ENCODE measurements around the gene RXRA. TPM values are rescaled to one million over a fixed set of nuclear protein-coding genes. Genes with fewer than 3 reads are reported as not detected.

The RXRA gene
- total RNA-seq, 4 donors from 2014 or later, result 39.4 to 81.3 (median 67.4) TPM

DNA sequence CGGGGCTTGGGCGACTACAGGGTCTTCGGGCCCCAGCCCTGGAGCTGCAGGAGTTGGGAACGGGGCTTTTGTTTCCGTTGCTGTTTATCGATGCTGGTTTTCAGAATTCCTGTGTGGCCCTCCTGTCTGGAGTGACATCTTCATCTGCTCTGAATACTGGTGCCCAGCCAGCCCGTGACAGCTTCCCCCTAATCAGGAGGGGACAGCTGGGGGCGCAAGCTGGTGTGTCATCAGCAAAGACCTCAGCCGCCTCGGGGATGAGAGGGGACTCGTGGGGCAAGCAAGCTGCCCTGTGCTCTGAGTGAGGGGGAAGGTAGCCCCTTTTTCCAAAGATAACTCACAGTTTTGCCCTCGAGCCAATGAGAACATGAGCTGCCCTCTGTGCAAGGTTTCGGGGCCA, 110.7 kb downstream of the RXRA start:
- intact Hi-C loops (cut with DNase I), result no loop called here
- no peaks in the 10 kb centered on the region for H3K27me3 ChIP-seq
- H3K4me1 ChIP-seq, result peaks cover 38 to 64% of the 10 kb centered on the region in 2 donors
- no peaks in the 10 kb centered on the region for H3K9me3 ChIP-seq
- H3K27ac ChIP-seq, result peak overlapping the region in 2 of 3 donors; percentile 35 to 97
- peaks cover 6 to 17% of the 10 kb centered on the region in 2 donors for H3K36me3 ChIP-seq
- H3K4me3 ChIP-seq (replicated peaks in 1 of 3), result no peak overlapping the region
- 90 to 94% methylated on average over 9 to 11 of the region's 13 CpGs for WGBS, 2 donors
- TF ChIP-seq POLR2A (IDR thresholded peaks at IDR 0.05), result no peak
- TF ChIP-seq, protein P1, sequence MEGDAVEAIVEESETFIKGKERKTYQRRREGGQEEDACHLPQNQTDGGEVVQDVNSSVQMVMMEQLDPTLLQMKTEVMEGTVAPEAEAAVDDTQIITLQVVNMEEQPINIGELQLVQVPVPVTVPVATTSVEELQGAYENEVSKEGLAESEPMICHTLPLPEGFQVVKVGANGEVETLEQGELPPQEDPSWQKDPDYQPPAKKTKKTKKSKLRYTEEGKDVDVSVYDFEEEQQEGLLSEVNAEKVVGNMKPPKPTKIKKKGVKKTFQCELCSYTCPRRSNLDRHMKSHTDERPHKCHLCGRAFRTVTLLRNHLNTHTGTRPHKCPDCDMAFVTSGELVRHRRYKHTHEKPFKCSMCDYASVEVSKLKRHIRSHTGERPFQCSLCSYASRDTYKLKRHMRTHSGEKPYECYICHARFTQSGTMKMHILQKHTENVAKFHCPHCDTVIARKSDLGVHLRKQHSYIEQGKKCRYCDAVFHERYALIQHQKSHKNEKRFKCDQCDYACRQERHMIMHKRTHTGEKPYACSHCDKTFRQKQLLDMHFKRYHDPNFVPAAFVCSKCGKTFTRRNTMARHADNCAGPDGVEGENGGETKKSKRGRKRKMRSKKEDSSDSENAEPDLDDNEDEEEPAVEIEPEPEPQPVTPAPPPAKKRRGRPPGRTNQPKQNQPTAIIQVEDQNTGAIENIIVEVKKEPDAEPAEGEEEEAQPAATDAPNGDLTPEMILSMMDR (IDR thresholded peaks at IDR 0.05), result no peak
- no peak for DNase-seq

DNA sequence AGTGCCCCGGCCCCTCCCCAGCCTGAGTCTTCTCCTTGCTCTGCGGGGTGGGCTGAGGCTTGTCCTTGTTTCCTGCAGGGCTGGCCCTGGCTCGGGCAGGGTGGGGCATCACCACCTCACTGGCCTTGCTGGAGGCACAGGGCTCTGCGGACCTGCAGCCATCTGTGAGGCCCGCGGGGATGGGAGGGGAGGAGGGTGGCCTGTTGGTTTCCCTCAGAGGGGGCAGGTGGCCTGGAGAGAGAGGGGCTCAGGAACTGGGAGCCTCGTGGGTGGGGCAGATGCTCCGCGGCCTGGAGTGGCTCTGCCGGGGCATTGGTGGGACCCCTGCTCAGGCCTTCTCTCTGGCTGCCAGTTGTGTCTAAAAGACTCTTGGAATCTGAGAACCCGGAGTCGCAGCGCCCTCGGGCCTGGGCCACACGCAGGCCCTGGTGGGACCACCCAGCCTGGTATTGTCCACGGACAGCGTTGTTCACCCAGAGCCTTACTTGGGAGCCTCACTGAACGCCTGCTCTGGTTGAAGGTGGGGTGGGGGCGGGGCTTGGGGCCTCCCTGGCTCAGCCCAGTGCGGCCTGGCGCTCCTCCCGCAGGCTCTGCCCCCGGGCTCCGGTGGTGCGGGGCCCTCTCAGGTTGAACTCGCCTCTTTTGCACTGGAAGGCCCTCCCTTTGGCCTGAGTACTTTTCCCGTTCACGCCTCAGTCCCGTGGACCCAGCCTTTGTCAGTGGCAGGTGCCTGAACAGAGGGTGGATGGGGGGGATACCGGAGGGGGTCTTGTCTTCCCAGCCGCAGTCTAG, 111.3 kb downstream of the RXRA start:
- Histone ChIP-seq H3K27me3 (no peaks in the 10 kb centered on the region), H3K4me3 (replicated peaks in 1 of 3) (no peak overlapping the region), H3K27ac (peak overlapping the region; percentile 17 to 97 (median 65)), H3K36me3 (peaks cover 5 to 13% of the 10 kb centered on the region in 2 donors), H3K4me1 (peaks cover 44 to 64% of the 10 kb centered on the region in 2 donors), H3K9me3 (no peaks in the 10 kb centered on the region)
- peak; percentile 73 to 81 for DNase-seq
- 49 to 64% methylated on average over 12 to 18 of the region's 31 CpGs for WGBS, 2 donors
- intact Hi-C loops (cut with DNase I), result no loop called here
- TF ChIP-seq POLR2A (IDR thresholded peaks at IDR 0.05), result no peak
- TF ChIP-seq, protein P1 (IDR thresholded peaks at IDR 0.05), result no peak

DNA sequence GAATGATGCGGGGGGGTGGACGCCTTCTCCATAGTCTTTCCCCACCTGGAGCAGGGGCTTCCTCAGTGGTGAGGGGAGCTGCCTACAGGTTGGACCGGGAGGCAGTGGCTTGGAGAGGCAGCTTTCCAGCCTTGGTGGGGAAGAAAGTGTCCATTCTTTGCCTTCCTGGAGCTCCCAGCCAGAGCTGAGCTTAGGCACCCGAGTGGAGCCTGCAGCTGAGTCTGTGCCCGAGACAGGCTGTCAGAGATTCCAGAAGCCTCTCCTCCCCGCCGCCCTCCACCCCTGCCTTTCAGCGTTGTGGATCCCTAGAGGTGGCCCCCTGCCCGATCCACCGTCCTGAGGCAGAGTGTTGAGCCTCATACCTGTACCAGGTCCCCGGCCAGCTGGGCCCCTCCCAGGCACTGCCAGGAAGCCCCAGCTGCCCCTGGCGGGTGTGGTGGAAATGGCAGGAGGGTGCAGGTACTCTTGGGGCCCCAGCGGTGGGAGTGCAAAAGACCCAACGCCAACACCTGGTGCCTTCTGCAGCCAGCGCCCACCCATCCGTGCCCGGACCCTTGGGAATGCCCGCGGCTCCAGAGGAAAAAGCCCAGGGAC, 112.0 kb downstream of the RXRA start:
- Histone ChIP-seq H3K4me3 (replicated peaks in 1 of 3) (no peak overlapping the region), H3K4me1 (peaks cover 50 to 64% of the 10 kb centered on the region in 2 donors), H3K9me3 (no peaks in the 10 kb centered on the region), H3K36me3 (peaks cover 5 to 13% of the 10 kb centered on the region in 2 donors), H3K27me3 (no peaks in the 10 kb centered on the region), H3K27ac (peak overlapping the region; percentile 17 to 97 (median 65))
- peak; percentile 59 to 68 for DNase-seq
- TF ChIP-seq POLR2A (IDR thresholded peaks at IDR 0.05), result no peak
- TF ChIP-seq, protein P1 (IDR thresholded peaks at IDR 0.05), result peak in 4 of 6 experiments; percentile 15 to 45 (median 40)
- intact Hi-C loops (cut with DNase I), result no loop called here
- 68 to 82% methylated on average over 9 to 15 of the region's 19 CpGs for whole genome bisulfite sequencing, 2 donors

DNA sequence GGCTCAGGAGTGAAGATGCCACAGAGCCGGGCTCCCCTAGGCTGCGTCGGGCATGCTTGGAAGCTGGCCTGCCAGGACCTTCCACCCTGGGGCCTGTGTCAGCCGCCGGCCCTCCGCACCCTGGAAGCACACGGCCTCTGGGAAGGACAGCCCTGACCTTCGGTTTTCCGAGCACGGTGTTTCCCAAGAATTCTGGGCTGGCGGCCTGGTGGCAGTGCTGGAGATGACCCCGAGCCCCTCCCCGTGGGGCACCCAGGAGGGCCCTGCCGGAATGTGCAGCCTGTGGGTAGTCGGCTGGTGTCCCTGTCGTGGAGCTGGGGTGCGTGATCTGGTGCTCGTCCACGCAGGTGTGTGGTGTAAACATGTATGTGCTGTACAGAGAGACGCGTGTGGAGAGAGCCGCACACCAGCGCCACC, 113.1 kb downstream of the RXRA start:
- no peak overlapping the region for H3K4me3 ChIP-seq (replicated peaks in 1 of 3)
- intact Hi-C loops (cut with DNase I), result no loop called here
- peaks cover under 1 to 8% of the 10 kb centered on the region in 2 donors for H3K36me3 ChIP-seq
- peaks cover 44 to 60% of the 10 kb centered on the region in 2 donors for H3K4me1 ChIP-seq
- 88 to 91% methylated on average over 16 to 23 of the region's 23 CpGs for WGBS, 2 donors
- no peaks in the 10 kb centered on the region for H3K9me3 ChIP-seq
- no peak overlapping the region for H3K27ac ChIP-seq
- DNase-seq, result no peak
- no peaks in the 10 kb centered on the region for H3K27me3 ChIP-seq
- no peak for TF ChIP-seq POLR2A (IDR thresholded peaks at IDR 0.05)
- TF ChIP-seq, protein P1 (IDR thresholded peaks at IDR 0.05), result no peak

All from thyroid gland (tissue), 4 donors.